GM23248 (cell line): ENCODE measurements around the gene PDSS2.

Experiments used
- EZH2 ChIP-seq: fragments of 200-600 bp; sonication (generic); IDR thresholded peaks from 2 replicates; pipeline ENCODE4 v1.6.1; 2018; ENCODE audit warnings: antibody characterized with exemption, mild to moderate bottlenecking; ENCODE audit not compliant: insufficient read depth, poor library complexity, severe bottlenecking
- EZH2phosphoT487 ChIP-seq: fragments of 200-600 bp; sonication (generic); IDR thresholded peaks from 2 replicates; pipeline ENCODE4 v1.6.1; 2018; ENCODE audit warnings: antibody characterized with exemption, moderate library complexity, mild to moderate bottlenecking, low read depth; ENCODE audit not compliant: insufficient read depth

- no peak for TF ChIP-seq EZH2
- no peak for TF ChIP-seq EZH2phosphoT487
These were observed 63.2 kb downstream of the PDSS2 start for GRCh38 chr6:107396211-107396610.
